GM19043 (cell line): ENCODE data around the gene PRSS1.
"Not testable (repeated sequence)": the region's sequence is repeated elsewhere in the genome, so short reads cannot be mapped to it uniquely, and the experiment has no call there.

Source experiments
- ATAC-seq: cut with Tn5 transposase; IDR thresholded peaks from one replicate; pipeline ENCODE4 v1.9.1; 2021; ENCODE audit warnings: low read depth; ENCODE audit not compliant: unreplicated experiment

The PRSS1 gene

GRCh38 chr7:142772051-142772450 is 22.8 kb downstream of the PRSS1 start:
- no peak for ATAC-seq

- no peak for ATAC-seq
Measured at GRCh38 chr7:142772673-142773072, 23.4 kb downstream of the PRSS1 start.

- no peak for ATAC-seq
Measured at GRCh38 chr7:142773230-142773629, 24.0 kb downstream of the PRSS1 start.

- ATAC-seq = no peak
Measured at GRCh38 chr7:142773937-142774744, 24.9 kb downstream of the PRSS1 start.

GRCh38 chr7:142774826-142775225 is 25.6 kb downstream of the PRSS1 start:
- ATAC-seq = no peak

- ATAC-seq = not testable (repeated sequence)
Measured at GRCh38 chr7:142775351-142776115, 26.3 kb downstream of the PRSS1 start.

- no peak for ATAC-seq
Measured at GRCh38 chr7:142776206-142776844, 27.1 kb downstream of the PRSS1 start.

- ATAC-seq = not testable (repeated sequence)
Measured at GRCh38 chr7:142776845-142777225, 27.6 kb downstream of the PRSS1 start.

- no peak for ATAC-seq
Measured at GRCh38 chr7:142777318-142777717, 28.0 kb downstream of the PRSS1 start.

GRCh38 chr7:142782922-142783900 is 33.9 kb downstream of the PRSS1 start:
- peak; percentile 91 for ATAC-seq

GRCh38 chr7:142784096-142784495 is 34.8 kb downstream of the PRSS1 start:
- ATAC-seq = no peak

- ATAC-seq = no peak
Measured at GRCh38 chr7:142784716-142785115, 35.4 kb downstream of the PRSS1 start.

- no peak for ATAC-seq
Measured at GRCh38 chr7:142785841-142786250, 36.6 kb downstream of the PRSS1 start.

GRCh38 chr7:142787034-142787768 is 37.9 kb downstream of the PRSS1 start:
- ATAC-seq = no peak

- no peak for ATAC-seq
Measured at GRCh38 chr7:142787783-142788182, 38.5 kb downstream of the PRSS1 start.

- no peak for ATAC-seq
Measured at GRCh38 chr7:142788303-142789289, 39.3 kb downstream of the PRSS1 start.

GRCh38 chr7:142789441-142789840 is 40.2 kb downstream of the PRSS1 start:
- no peak for ATAC-seq

- no peak for ATAC-seq
Measured at GRCh38 chr7:142790056-142790455, 40.8 kb downstream of the PRSS1 start.
